Measurements from ENCODE around the gene BTD.

DNA sequence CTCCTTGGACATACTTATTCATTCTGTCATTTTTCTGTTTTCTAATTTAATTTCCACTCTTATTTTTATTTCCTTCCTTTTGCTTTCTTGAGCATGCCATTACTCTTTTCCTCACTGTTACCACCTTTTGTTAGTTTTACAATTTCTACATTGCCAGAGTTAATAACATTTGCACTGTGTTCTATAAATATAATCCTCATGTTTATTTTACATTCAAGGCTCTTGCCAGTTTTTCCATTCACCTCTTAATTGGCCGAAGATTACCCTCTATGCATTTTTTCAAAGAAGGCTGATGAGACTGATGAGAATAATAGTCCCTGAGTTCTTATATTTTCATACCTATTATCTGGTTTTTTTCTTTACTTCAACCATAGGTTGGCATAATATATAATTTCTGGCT lies 10.5 kb downstream of the BTD start:
- TF ChIP-seq GATA3 (IDR thresholded peaks at IDR 0.05; ENCODE audit: low read depth, low read length) (no peak), GATA2 (IDR thresholded peaks at IDR 0.05; ENCODE audit: low read depth, low read length) (no peak)

Data from SH-SY5Y (cell line).